DLD1 (cell line): ENCODE data around the gene RNF220.

ENCODE experiments used
- in situ Hi-C: cut with HindIII; loops from 2 replicates; pipeline ENCODE4 v1.10.0; 2017; ENCODE audit warnings: low sequenced_read_pairs

Gene RNF220

GRCh38 chr1:44605914-44606615 lies 201.0 kb downstream of the RNF220 start:
- in situ Hi-C loops = no loop called here

GRCh38 chr1:44606701-44607281 lies 201.7 kb downstream of the RNF220 start:
- in situ Hi-C loops = no loop called here

GRCh38 chr1:44608141-44608540 lies 203.1 kb downstream of the RNF220 start:
- in situ Hi-C loops = no loop called here

DNA sequence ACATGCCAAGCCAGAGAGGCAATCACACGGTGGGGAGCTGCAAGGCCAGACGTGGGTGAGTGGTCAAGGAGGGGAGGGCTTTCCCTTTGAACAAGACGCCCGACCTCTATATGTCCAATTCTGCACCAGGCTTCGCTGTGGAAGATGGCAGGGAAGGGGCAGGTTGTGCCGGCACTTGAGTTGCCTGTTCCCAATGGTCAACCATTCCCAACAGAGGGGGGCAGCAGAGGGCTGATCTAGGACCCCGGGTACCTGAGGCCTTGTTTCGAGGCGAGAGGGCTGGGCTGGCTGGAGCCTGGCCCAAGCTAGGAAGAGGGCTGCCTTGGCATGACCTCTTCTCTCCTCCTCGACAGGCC lies 204.3 kb downstream of the RNF220 start:
- in situ Hi-C loops = no loop called here

- in situ Hi-C loops = no loop called here
Observed at GRCh38 chr1:44609768-44610526, 204.9 kb downstream of the RNF220 start.

- in situ Hi-C loops = no loop called here
Observed at GRCh38 chr1:44610527-44611148, 205.6 kb downstream of the RNF220 start.

- in situ Hi-C loops = no loop called here
Observed at GRCh38 chr1:44611419-44611818, 206.4 kb downstream of the RNF220 start.

GRCh38 chr1:44611866-44612265 lies 206.8 kb downstream of the RNF220 start:
- in situ Hi-C loops = no loop called here

DNA sequence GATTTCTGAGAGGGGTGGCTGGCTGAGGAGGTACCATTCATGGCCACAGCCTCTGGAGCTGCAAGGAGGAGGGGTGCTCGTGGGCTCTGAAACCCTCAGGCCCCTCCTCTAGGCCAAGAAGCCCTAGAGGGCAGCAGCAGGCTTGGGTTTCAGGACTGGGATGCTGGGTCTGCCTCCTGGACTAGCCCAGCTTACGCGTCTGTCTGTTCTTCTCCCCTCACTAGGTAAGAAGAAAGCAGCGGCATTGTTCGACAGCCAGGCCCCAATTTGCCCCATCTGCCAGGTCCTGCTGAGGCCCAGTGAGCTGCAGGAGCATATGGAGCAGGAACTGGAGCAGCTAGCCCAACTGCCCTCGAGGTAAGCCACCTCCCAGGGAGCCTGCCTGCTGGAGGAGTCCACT lies 208.9 kb downstream of the RNF220 start:
- in situ Hi-C loops = no loop called here

GRCh38 chr1:44616284-44616990 lies 211.4 kb downstream of the RNF220 start:
- in situ Hi-C loops = no loop called here

GRCh38 chr1:44616991-44617702 lies 212.1 kb downstream of the RNF220 start:
- in situ Hi-C loops = no loop called here

GRCh38 chr1:44617703-44618029 lies 212.6 kb downstream of the RNF220 start:
- in situ Hi-C loops = no loop called here

DNA sequence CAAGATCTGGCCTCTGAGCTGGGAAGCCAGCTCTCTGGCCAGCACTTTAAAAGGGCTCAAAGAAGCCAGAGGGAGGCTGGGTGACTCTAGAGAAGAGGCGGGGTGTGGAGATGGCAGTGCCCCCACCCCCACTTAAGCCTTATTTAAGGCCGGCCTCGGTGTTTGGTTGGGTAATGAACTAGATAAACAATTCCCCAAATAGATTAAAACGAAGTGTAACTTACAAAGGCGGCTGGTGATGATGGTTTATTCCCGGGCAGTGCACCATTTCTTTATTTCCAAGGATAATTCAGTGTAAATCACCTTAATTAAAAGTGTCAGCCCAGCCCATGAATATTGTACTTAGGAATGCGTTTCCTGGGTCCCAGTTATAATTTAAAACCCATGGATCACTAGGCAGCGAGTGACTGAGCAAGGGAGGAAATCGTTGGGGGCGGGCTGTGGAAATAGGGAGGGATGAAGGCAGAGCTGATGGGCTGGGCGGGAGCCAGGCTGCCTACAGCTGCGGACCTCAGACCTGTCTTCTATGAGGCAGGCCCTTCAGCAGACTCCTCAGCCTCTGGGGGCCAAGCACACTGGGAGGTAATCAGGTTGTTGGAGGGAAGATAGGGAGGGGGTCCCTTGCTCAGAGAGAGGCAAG lies 214.3 kb downstream of the RNF220 start:
- in situ Hi-C loops = no loop called here

DNA sequence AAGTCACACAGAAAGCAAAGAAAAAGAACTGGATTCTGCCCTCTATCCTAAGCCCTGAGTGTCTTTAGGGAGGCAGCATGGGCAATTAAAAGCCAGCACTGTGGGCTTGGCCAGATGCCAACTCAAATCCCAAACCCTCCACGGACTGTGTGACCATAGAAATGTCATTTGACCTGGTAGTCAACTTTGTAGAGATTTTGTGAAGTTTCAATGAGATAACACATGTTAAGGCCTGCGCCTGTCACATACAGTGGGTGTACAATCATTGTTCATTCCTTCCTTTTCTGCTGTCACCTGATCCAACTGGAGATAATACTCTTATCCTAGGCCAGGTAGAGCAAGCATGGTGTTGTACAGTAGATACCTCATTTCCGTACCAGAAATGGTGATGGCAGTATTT lies 215.0 kb downstream of the RNF220 start:
- in situ Hi-C loops = no loop called here

GRCh38 chr1:44621841-44622286 lies 216.8 kb downstream of the RNF220 start:
- in situ Hi-C loops = no loop called here

DNA sequence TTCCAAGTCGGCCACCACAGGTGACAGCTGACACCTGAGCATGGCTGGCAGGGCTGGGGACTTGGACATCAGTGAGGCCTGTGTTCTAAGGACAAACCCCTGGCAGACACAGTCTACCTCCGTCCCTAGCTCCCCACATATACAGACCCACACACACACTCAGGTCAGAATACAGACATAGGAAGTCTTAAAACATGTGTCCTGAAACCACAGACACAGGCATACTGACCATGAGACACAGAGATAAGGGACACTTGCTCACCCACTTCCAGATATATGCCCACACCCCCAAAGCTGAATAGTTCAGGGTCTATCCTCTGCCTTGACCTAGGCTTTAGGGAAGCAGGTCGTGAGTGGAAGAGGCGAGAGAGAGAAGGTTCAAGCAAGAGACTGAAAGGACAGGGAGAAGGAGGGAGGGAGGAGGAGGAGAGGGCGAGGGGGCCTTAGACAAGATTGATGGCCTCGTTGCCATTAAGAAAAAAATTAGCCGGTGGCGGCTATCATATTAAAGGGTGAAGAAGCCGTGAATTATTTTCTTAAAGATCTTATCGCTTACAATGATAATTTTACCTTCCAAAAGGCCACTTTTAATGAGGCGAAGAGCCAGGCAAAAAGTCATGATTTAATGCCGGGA lies 219.3 kb downstream of the RNF220 start:
- in situ Hi-C loops = no loop called here

GRCh38 chr1:44625348-44625747 lies 220.3 kb downstream of the RNF220 start:
- in situ Hi-C loops = no loop called here

DNA sequence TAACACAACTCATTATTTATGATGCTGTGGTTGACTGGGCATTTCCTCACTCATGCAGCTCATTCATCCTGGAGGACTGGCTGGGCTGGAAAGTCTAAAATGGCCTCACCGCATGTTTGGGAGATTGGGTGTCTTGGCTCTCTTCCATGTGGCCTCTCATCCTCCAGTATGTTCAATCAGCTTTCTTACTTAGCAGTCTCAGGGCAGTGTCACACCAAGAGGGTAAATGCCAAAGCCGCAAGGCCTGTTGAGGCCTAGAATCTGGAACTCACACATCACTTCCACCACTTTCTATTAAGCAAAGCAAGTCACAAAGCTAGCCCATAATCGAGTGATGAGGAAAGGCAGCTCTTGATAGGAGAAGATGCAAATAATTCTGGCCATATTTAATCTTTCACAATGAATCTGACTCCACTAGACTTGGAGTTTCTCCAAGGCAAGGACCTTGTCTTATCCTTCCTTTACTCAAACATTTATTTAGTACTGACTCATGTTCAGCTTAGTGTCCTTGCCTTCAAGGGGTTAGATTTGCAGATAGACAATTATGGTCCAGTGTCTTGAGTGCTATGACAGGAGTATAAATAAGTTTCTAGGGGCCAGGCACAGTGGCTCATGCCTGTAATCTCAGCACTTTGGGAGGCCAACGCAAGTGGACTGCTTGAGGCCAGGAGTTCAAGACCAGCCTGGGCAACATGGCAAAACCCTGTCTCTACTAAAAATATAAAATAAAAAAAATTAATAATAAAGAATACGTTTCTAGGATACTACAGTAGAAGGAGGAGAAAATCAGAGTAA lies 224.1 kb downstream of the RNF220 start:
- in situ Hi-C loops = no loop called here

GRCh38 chr1:44630116-44630515 lies 225.1 kb downstream of the RNF220 start:
- in situ Hi-C loops = no loop called here
